Brain microvascular endothelial cell (primary cell): ENCODE measurements around the gene NETO2.
A peak's percentile ranks its signal among the peaks of the same experiment; 100 is the strongest.
"Not testable (repeated sequence)": the region's sequence is repeated elsewhere in the genome, so short reads cannot be mapped to it uniquely, and the experiment has no call there.

Experiments
- DNase-seq: peaks from one replicate; pipeline ENCODE4 v3.0.0-alpha.2; 2020
- H3K27ac ChIP-seq: fragments of 250-450 bp; sonication (Bioruptor Pico); 2 replicates; pipeline ENCODE4 v1.5.1; 2020; ENCODE audit warnings: mild to moderate bottlenecking, moderate library complexity
- H3K27me3 ChIP-seq: fragments of 250-450 bp; sonication (Bioruptor Pico); replicated peaks from 2 replicates; pipeline ENCODE4 v1.5.1; 2020; ENCODE audit warnings: mild to moderate bottlenecking
- H3K36me3 ChIP-seq: fragments of 250-450 bp; sonication (Bioruptor Pico); replicated peaks from 2 replicates; pipeline ENCODE4 v1.5.1; 2020; ENCODE audit warnings: mild to moderate bottlenecking
- H3K4me3 ChIP-seq: 2 replicates; pipeline ENCODE4 v1.5.1; 2011; ENCODE audit warnings: low read depth, mild to moderate bottlenecking, control low read depth, low read length, moderate library complexity
- in situ Hi-C: cut with HindIII; loops from 2 replicates; pipeline ENCODE4 v1.10.0; 2017; ENCODE audit warnings: low sequenced_read_pairs, low pct_ligation_motif_present
- TF ChIP-seq, protein P1 (sequence below): IDR thresholded peaks from 2 replicates; pipeline ENCODE4 v1.5.1; 2011; ENCODE audit warnings: low read depth, mild to moderate bottlenecking, moderate library complexity, low read length, control low read depth, inconsistent platforms; ENCODE audit errors: missing control alignments

Gene NETO2

DNA sequence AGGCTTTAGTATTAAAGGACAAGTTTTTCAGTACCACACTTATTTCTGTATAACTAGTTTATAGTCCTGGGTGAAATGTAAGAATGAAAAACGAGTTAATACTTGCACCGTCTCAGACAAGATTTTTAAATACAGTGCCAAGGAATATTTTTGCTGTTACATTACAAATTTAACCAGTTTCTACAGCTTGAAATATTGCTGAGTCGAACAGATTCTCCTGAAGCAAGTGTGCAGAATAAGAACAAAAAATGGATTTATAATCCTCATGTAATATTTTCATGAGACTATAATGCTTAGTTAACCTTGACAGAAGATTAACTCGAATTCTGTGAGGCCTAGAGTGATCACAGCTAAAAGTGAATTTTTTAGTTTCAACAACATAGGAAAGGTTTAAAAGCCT, 3.1 kb downstream of the NETO2 start:
- no peaks in the 10 kb centered on the region for H3K36me3 ChIP-seq
- TF ChIP-seq, protein P1, sequence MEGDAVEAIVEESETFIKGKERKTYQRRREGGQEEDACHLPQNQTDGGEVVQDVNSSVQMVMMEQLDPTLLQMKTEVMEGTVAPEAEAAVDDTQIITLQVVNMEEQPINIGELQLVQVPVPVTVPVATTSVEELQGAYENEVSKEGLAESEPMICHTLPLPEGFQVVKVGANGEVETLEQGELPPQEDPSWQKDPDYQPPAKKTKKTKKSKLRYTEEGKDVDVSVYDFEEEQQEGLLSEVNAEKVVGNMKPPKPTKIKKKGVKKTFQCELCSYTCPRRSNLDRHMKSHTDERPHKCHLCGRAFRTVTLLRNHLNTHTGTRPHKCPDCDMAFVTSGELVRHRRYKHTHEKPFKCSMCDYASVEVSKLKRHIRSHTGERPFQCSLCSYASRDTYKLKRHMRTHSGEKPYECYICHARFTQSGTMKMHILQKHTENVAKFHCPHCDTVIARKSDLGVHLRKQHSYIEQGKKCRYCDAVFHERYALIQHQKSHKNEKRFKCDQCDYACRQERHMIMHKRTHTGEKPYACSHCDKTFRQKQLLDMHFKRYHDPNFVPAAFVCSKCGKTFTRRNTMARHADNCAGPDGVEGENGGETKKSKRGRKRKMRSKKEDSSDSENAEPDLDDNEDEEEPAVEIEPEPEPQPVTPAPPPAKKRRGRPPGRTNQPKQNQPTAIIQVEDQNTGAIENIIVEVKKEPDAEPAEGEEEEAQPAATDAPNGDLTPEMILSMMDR: no peak
- in situ Hi-C loops: no loop called here
- H3K27me3 ChIP-seq: no peaks in the 10 kb centered on the region
- H3K27ac ChIP-seq: no peak overlapping the region
- no peak overlapping the region for H3K4me3 ChIP-seq
- DNase-seq: no peak

DNA sequence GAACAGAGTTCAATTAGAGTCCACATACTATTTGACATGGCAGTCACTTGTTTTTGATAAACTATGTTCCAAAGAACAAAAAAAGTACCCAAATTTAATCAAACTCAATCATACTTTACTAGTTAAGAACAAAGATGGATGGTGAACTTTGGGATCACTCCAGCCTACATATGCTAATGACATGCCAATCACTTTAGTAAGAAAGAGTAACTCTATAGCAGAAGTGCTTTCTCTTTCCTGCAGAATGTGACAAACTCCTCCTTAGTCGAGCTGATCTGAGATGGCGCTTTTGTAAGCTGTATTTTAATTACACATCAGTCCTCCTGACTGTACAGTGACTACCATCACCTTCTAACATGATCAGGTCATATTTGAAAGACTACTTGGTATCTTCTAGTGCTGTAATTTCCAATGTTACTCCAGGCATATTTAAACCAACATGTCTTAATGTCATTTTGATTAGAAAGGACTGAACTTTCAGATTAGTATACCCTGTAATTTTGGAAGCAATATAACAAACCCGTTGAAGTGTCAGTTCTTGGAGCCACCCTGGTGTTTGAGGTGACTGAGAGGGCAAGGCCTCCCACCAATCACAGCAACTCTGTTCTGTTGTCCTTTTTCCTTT, 4.1 kb downstream of the NETO2 start:
- in situ Hi-C loops: no loop called here
- no peak overlapping the region for H3K27ac ChIP-seq
- TF ChIP-seq, protein P1: no peak
- no peak overlapping the region for H3K4me3 ChIP-seq
- no peaks in the 10 kb centered on the region for H3K36me3 ChIP-seq
- no peak for DNase-seq
- no peaks in the 10 kb centered on the region for H3K27me3 ChIP-seq

DNA sequence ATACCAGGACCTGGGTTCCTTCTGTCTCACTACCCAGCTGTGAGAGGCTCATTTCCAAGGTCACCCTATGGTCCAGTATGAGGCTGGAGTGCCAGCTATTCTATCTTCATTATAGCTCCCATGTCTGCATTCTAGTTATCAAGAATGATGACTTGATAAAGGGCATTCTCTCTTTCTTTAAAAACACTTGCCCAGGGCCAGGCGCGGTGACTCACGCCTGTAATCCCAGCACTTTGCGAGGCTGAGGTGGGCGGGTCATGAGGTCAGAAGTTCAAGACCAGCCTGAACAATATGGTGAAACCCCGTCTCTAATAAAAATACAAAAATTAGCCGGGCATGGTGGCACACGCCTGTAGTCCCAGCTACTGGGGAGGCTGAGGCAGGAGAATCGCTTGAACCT, 5.8 kb downstream of the NETO2 start:
- H3K27ac ChIP-seq, H3K4me3 ChIP-seq, in situ Hi-C loops, H3K27me3 ChIP-seq, H3K36me3 ChIP-seq: not testable (repeated sequence)
- peak; percentile 33 for DNase-seq

DNA sequence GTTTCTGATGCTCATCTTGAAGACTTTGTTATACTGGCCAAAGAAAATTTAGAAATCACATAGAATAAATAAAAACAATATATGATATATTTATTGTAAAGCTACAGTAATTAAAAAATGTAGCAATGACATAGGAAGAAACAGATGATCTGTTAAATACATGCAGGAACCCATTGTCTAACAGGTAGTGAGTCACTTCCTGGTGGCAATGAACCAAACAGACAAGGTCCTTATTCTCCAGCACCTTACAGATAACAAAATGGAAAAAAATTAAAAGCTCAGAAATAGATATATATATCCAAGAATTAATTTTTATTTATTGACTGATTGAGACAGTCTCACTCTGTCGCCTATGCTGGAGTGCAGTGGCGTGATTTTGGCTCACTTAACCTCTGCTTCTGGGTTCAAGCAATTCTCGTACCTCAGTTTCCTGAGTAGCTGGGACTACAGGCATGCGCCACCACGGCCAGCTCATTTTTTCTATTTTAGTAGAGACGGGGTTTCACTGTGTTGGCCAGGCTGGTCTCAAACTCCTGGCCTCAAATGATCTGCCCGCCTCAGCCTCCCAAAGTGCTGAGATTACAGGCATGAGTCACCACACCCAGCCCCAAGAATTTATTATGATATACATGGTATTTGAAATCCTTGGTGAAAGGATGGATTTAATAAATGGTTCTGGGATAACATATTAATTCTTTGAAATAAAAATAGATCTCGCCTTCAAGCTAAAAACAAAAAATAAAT, 7.5 kb downstream of the NETO2 start:
- in situ Hi-C loops: no loop called here
- no peaks in the 10 kb centered on the region for H3K36me3 ChIP-seq
- peak; percentile 22 for DNase-seq
- H3K27me3 ChIP-seq: no peaks in the 10 kb centered on the region
- H3K27ac ChIP-seq: no peak overlapping the region
- TF ChIP-seq, protein P1: no peak
- no peak overlapping the region for H3K4me3 ChIP-seq

DNA sequence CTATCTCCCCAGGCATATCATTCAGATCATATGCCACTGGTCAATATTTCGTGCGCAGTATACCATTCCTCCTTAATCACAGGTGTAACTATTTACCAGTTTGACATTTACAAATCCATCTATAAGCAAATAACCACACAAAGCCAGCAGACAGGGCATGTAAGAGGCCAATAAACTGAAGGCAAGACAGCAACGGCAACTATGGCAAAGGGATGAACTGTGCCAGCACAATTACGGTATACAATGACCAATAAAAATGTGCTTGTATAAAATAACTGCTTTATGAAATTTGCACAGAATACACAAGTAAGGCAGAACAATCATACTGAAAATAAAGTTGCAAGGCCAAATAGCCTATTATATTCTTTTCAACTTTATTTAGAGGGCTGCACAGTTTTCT, 9.2 kb downstream of the NETO2 start:
- Histone ChIP-seq H3K27ac (no peak overlapping the region), H3K4me3 (no peak overlapping the region), H3K27me3 (no peaks in the 10 kb centered on the region), H3K36me3 (no peaks in the 10 kb centered on the region)
- no peak for DNase-seq
- in situ Hi-C loops: no loop called here
- TF ChIP-seq, protein P1: no peak

DNA sequence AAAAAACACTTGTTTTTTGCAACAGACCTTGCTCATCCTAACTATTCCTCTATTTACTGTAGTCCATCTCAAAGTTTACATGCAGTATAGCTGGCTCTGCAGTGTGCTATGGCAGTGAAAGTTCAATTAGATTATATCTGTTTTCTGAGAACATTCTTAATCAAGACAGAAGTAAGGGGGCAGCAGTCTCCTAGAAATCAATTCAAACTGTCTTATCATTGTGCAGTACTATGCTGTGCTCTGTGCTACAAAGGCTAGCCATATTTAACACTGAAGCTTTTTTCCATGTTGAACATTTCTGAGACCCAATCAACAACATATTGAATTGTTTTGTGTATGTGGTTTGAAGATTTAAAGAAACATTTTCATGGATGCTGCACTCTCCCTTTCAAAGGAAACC, 11.4 kb downstream of the NETO2 start:
- in situ Hi-C loops: no loop called here
- no peak overlapping the region for H3K4me3 ChIP-seq
- H3K27me3 ChIP-seq: no peaks in the 10 kb centered on the region
- H3K36me3 ChIP-seq: no peaks in the 10 kb centered on the region
- TF ChIP-seq, protein P1: no peak
- DNase-seq: no peak
- no peak overlapping the region for H3K27ac ChIP-seq
